Activated naive CD4-positive, alpha-beta T cell treated with anti-CD3 and anti-CD28 coated beads, Interleukin-2, amount 50 U/mL, for 72 hours (primary cell): ENCODE results near the gene ZNF764. TPM values are rescaled to one million over a fixed set of nuclear protein-coding genes. Genes with fewer than 3 reads are reported as not detected.
A peak's percentile ranks its signal among the peaks of the same experiment; 100 is the strongest.
"Not testable (repeated sequence)": the region's sequence is repeated elsewhere in the genome, so short reads cannot be mapped to it uniquely, and the experiment has no call there.

Source experiments
- ATAC-seq, 2 donors: fragments of 150-1000 bp; cut with Tn5 transposase; 2 replicates each; pipeline ENCODE4 v1.10.0; 2021; ENCODE audit warnings: mild to moderate bottlenecking in 2 of 2, moderate library complexity in 2 of 2
- DNase-seq, 2 donors: peaks; one replicate each; pipeline ENCODE4 v3.0.0; 2021 to 2022; ENCODE audit warnings: low spot score in 2 of 2
- H3K27ac Mint-ChIP-seq, 2 donors: one replicate each; pipeline ENCODE4 v1.8.0; 2022; ENCODE audit warnings: mild to moderate bottlenecking in 2 of 2, mixed read lengths in 2 of 2
- H3K36me3 Mint-ChIP-seq, 2 donors: one replicate each; pipeline ENCODE4 v1.8.0; 2022; ENCODE audit warnings: mixed read lengths in 2 of 2
- H3K9me3 Mint-ChIP-seq, 2 donors: one replicate each; pipeline ENCODE4 v1.8.0; 2022; ENCODE audit warnings: mixed read lengths in 2 of 2
- total RNA-seq, 2 donors: library from RNA; stranded (reverse); gene quantifications; one replicate each; pipeline ENCODE4 v1.2.3, GENCODE V29; 2022

Gene ZNF764
- total RNA-seq, 2 donors from 2014 or later = 11.1 to 11.6 TPM

DNA sequence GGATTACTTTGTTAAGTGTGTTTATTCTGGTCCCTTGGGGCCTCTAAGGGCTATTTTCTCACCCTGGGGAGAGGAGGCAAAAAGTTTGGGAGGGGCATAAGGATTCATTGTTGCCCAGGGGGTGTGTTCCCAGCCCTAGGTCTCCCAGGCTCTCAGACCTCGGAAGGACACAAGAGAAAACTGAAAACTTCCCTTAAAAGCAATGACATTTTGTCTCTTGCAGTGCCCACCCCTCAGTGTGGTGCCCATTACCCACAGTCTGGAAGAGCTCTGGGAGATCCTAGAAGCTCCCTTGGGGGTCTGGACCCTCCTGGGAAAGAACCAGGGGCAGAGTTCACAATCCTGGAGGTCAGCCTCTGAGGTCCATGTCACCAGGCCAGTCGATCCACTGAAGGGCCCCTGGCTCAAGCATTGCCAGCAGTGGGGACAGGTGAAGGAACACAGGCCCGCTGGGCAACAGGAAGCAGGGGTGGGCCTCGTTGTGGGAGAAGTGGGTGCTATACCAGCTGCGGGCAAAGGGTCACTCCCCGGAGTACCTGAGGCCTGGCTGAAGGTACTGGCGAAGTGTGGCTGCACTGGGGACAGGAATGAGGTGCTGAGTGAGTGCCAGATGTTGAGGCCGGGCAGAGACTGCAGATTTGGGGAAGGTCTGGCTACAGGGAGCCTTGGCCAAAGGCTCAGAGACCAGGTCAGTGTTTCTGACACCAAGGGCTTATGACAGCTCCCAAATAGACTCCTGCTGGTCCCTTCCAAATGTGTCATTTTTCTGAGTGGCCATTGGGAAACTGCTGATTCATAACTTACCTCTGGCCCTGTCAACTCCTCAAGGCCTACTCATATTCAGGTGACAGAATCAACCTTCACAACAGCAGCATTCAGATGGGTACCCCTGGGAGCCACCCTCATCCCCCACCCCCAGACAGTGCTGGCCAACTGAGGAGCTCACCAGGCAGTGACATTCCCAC is 18.9 kb downstream of the ZNF764 start:
- DNase-seq (no peak), ATAC-seq (no peak)
- Mint-ChIP-seq H3K36me3 (peaks cover 32 to 35% of the 10 kb centered on the region in 2 donors), H3K9me3 (no peaks in the 10 kb centered on the region), H3K27ac (no peak overlapping the region)

DNA sequence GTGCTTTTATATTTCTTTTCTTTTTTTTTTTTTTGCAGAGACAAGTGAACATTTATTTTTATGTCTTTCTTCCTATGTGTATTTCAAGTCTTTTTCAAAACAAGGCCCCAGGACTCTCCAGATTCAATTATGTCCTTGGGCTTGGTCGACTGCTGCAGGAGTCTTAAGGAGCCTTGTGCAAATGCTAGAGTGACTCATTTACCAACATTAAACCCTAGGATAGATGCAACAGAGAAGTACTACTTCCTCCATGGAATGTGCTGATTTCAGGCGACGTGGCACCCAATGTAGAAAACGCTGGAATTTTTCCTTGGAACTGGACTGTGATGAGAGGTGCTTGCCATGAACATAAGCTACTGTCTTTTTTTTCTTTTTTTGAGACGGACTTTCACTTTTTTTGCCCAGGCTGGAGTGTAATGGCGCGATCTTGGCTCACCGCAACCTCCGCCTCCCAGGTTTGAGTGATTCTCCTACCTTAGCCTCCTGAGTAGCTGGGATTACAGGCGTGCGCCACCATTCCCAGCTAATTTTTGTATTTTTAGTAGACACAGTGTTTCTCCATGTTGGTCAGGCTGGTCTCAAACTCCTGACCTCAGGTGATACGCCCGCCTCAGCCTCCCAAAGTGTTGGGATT is 21.7 kb downstream of the ZNF764 start:
- not testable (repeated sequence) for H3K9me3 Mint-ChIP-seq, DNase-seq, ATAC-seq
- H3K27ac Mint-ChIP-seq = peak overlapping the region; percentile 96 to 99
- peaks cover 35 to 36% of the 10 kb centered on the region in 2 donors for H3K36me3 Mint-ChIP-seq

DNA sequence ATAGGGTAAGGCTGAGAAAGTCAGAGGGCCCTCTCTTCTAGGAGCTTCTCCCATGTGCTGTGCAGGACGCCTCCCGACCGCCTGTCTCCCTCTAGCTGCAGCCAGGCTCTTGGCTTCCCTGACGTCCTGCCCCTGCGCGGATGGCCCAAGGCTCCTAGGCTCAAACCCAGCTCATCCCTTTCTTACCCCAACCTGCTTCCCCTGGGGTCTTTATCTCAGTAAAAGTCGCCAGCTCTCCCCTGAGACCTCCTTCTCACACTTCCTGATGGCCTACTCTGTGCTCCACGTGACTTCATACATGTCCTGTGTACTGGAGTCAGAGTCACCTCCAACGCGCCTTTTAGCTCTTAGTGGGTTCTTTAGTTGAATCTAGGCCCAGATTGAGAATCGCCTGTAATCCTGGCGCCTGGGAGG is 22.4 kb downstream of the ZNF764 start:
- ATAC-seq = peak; percentile 70 to 76
- Mint-ChIP-seq H3K27ac (peak overlapping the region; percentile 96 to 99), H3K9me3 (no peaks in the 10 kb centered on the region), H3K36me3 (peaks cover 35 to 36% of the 10 kb centered on the region in 2 donors)
- peak; percentile 63 to 77 for DNase-seq

DNA sequence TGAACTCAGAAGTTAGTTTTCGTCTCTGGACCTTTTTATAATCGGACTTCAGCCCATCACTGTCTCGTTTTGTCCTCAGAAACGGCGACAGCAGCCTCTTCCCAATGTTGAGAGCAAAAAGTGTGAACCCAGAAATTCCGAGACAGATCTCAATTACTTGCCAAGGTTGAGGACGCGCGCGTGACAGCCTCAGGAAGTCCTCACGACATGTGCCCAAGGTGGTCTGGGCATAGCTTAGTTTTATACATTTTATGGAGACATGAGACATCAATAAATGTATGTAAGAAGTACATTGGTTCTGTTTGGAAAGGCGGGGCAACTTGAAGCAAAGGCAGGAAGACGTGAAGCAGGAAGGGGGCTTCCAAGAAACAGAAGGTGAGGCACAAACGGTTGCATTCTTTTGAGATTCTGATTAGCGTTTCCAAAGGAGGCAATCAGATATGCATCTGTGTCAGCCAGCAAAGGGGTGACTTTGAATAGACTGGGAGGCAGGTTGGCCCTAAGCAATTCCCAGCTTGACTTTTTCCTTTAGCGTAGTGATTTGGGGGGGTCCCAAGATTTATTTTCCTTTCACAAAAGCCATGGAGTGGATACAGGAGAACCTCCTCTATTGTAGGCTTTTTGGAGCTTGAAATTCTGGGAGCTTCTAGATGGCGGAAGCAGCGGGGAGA is 22.9 kb downstream of the ZNF764 start:
- ATAC-seq (peak; percentile 28 to 31), DNase-seq (no peak)
- Mint-ChIP-seq H3K9me3 (no peaks in the 10 kb centered on the region), H3K36me3 (peaks cover 35 to 36% of the 10 kb centered on the region in 2 donors), H3K27ac (peak overlapping the region; percentile 96 to 99)

DNA sequence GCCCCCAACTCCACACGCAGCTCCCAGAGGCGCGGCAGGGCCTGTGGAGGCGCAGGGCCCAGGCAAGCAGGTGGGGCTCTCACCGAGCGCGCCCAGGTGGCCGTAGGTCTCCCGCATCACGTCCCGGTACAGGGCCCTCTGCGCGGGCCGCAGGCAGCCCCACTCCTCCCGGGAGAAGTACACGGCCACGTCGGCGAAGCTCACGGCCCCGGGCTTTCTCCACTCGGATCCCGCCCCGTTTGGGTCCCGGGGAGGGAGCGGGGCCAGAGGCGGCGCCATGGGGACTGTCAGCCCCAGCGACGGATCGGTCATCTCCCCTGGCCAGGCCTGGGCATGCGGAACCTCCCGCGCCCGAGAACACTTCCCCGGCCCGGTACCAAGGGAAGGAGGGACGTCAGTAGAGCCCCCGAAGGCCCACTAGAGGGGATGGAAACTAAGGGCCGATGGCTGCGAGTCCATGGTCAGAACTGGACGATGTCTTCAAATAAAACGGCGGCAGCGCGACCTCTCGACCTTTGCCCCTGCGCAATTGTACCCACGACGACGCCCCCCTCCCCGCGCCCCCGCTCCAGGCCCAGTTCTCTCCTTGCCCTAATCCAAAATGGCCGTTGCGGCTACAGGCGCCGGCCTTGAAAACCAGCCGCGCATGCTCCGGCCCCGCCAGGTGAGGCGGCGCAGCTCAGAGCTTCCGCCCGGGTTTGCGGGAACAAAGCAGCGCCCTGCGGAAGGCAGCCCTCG is 23.6 kb downstream of the ZNF764 start, which contains the start of gene ZNF747:
ZNF747 (minus strand) TSS at position 491 of the 738 bp plus-strand sequence; CDS start at position 312, 179 bp downstream.
- DNase-seq (peak; percentile 91 to 92), ATAC-seq (peak; percentile 82 to 85)
- Mint-ChIP-seq H3K27ac (peak within 1 kb of the TSS; percentile 96 to 99), H3K9me3 (no peaks in the 10 kb centered on the region), H3K36me3 (peaks cover 35 to 36% of the 10 kb centered on the region in 2 donors)

DNA sequence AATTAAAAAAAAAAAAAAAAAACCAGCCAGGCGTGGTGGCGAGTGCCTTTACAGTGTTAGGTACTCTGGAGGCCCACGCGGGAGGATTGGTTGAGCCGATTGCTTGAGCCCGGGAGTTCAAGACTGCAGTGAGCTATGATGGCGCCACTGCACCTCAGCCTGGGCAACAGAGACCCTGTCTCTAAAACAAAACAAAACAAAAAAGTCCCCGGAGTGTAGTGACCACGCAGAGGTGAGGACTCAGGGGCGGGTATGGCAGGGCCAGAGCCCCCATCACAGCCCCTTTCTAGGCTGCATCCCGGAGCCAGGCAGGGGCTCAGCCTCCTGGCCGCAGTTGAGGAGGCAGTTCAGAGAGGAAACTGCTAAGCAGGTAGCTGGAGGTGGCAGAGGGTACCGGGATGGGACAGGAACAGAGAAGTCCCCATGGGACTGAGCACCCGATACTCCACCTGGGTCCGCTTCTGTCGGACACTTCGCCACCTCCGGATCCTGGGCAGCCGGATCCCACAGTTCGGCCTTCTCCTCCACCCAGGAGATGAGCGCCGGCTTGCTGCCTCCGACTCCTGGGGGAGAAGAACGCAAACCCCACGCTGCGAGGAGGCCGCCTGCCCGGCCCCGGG is 24.3 kb downstream of the ZNF764 start:
- no peak for DNase-seq
- Mint-ChIP-seq H3K9me3 (no peaks in the 10 kb centered on the region), H3K27ac (peak overlapping the region; percentile 96 to 98), H3K36me3 (peaks cover 35 to 36% of the 10 kb centered on the region in 2 donors)
- ATAC-seq = peak; percentile 3 to 4

DNA sequence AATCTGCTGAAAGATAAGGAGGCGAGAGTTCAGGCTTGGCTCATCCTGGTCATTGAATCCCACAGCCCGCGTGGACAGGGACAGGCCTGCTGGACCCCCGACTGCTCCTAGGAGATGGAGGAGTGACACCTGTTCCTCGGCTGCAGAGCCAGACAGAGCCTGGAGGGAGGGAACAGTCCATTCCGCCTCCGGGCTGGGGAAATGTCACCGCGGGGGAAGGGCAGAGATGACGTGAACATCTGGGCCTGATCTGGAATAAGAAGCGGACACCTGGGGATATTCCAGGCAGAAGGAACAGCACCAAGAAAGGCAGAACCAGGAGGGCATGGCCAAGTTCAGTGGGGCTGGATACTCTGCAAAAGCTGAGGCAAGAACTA is 25.0 kb downstream of the ZNF764 start:
- ATAC-seq (no peak), DNase-seq (no peak)
- H3K27ac Mint-ChIP-seq = peak overlapping the region; percentile 96 to 98
- no peaks in the 10 kb centered on the region for H3K9me3 Mint-ChIP-seq
- H3K36me3 Mint-ChIP-seq = peaks cover 31 to 35% of the 10 kb centered on the region in 2 donors

DNA sequence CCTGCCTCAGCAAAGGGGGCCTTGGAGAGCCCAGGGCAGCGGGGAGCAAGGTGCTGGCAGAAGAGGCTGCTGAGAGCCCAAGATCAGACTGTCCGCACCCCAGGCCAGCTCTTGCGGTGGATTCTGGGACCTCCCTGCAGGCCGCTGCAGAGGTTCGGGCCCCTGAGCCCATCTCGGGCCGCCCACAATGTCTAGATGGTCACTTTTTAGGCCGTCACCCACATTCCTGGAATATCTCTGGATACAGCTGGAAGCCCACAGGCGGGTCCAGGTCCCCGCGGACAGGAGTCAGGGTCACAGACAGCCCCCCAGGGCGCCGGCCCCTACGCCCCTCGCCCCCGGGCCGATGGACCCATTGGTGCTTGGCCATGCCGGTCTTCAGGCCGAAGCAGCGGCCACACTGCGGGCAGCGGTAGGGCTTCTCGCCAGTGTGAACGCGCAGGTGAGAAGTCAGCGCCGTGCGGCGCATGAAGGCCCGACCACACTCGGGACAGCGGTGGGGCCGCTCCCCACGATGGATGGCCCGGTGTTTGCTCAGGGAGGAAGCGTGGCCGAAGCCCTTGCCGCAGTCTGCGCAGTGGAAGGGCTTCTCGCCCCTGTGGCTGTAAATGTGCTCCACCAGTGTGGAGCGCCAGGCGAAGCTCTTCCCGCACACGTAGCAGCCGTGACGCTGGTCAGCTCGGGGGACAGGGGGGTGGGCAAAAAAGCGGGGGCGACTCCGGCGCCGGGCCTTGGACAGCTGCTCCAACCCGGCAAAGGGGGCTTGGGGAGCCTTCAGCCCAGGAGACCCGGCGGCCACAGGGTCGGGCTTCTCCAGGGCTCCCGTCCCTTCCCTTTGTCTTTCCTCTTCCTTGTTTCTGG is 25.7 kb downstream of the ZNF764 start:
- ATAC-seq = no peak
- Mint-ChIP-seq H3K9me3 (no peaks in the 10 kb centered on the region), H3K27ac (peak overlapping the region; percentile 96 to 98)

DNA sequence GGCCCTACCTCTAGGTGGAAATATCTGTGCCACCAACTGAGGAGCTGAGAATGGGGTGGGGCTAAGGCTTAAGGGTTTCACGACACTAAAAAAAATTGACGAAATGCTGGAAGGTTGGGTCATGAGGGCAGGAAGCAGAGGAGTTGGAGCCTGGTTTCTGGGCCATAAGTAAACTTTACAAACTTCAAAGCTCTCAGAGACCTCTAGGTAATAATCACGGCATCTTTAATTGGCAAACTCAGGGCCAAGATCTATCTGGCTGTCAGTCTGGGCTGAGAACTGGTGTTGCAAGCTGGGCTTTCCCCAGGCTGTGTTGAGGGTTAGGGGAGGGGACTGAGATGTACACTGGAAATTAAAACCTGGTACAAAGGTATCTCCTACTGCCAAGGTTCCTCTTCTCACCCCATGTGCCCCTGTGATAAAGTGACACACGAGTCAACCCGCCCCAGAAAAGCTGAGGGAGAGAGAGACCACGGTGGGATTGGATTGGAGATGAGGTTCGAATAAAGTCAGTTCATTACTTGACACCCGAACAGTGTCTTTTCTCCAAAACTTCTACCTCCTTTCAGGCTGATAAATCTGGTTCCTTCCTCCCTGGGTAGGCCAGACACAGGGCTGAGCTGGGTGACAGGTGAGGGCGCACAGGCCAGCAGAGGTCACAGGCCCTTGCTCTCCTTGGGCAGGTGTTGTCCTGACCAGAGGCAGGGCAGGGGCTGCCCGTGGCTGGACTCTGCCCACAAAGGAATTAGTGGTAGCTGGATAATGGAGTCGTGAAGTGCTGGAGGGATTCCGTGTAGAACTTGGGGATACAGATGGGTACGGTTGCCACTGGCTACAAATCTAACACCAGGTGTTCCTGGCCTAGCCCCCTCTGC is 27.8 kb downstream of the ZNF764 start:
- Mint-ChIP-seq H3K27ac (peak overlapping the region; percentile 27 to 88), H3K36me3 (peaks cover 7 to 11% of the 10 kb centered on the region in 2 donors), H3K9me3 (no peaks in the 10 kb centered on the region)
- DNase-seq (no peak), ATAC-seq (no peak)

More for the DNA sequence above, 25.7 kb downstream of the ZNF764 start:
- no peak for DNase-seq
- H3K36me3 Mint-ChIP-seq = peaks cover 25 to 30% of the 10 kb centered on the region in 2 donors

DNA sequence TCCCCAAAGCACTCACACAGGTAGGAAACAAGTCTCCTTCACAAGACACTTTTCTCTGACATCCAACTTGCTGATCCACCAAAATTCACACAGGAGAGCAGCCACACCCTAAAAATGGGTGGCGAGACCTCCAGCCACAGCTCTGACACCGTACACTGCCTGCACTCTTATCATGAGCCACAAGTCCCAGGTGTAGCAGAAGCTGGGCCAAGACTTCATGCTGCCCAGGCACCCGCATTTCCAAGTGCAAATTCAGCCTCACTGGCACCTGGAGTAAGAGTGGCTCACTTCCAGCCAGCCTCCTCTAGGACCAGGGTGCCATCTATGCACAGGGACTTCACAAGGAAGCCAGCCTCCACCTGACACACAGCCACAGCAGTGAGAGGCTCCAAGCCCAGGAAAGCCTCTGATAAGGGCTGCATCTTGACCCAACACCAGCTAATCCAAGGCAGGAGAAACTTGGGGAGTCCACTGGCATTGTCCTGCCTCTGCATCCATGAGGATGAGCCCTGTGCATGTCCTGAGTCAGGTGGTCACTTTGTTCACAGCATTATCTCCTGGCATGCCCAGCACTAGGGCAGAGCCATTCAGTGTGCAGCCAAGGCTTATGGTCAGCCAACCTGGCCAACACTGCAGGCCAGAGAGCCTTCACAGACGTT is 29.2 kb downstream of the ZNF764 start:
- DNase-seq (no peak), ATAC-seq (no peak)
- no peaks in the 10 kb centered on the region for H3K9me3 Mint-ChIP-seq
- no peak overlapping the region for H3K27ac Mint-ChIP-seq
- peaks cover 0 to 4% of the 10 kb centered on the region in 2 donors for H3K36me3 Mint-ChIP-seq

DNA sequence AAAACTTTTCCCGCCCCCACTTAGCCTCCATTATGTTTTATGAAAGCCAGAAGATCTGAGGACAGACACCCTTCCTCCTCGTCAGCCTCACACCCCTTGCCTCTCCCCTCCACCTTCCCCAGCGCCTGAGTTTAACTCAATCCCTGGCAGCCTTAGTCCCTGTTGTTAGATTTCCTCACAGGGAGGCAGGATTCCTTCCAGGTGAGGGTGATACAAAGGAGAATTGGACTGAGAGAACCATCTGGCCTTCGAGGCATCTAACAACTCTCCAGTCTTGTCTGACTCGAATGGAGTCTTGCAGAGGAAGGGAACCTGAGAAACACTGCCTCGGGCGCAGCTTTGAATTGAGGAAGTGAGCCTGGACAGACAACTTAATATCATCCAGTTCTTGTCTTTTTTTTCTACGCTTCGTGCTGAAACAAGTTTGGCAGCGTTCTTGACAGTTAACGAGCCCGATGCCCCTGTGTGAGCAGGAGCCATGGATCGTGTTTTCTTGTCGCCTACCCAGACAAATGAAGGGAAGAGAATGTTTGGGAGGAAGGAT is 30.5 kb downstream of the ZNF764 start:
- peak overlapping the region; percentile 79 to 90 for H3K27ac Mint-ChIP-seq
- ATAC-seq (no peak), DNase-seq (no peak)
- H3K36me3 Mint-ChIP-seq = no peaks in the 10 kb centered on the region
- H3K9me3 Mint-ChIP-seq = no peaks in the 10 kb centered on the region

DNA sequence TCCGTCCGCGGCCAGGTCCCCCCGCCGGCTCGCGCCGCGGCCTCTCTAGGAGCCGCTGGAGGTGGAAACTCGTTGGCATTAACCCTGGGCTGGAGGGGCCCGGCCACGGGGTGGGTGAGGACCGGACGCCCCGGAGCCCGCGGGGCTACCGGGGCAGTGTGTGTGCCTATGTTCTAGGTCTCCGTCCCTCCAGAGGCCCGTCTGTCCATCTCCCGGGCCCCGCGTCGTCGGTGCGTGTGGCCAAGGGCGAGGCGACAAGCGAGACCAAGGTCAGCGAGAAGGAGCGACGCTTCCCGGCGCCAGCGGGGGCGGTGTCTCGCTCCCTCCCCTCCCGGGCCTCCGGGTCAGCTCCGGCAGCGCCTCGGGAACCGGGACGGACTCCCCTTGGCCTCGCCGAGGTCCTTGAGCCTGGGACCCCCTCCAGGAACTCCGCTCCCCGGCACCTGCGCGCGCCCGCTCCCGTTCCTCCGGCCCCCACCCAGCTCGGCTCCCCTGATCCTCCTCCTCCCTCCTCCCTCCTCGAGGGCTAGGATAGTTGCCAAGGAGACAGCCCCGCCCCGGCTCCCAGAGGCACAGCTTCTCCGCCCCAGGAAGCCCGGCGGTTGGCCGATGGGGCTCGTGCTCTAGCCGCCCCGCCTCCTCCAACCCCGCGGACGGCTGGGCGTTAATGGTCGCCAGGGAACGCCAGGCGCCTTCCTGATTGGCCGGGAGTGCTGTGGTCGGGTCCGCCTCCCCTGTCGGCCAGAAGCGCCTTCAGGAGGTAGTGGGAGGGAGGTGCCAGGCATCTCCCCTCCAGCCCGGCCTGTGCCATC is 31.1 kb downstream of the ZNF764 start:
- H3K36me3 Mint-ChIP-seq = peaks cover 0 to 5% of the 10 kb centered on the region in 2 donors
- DNase-seq = peak; percentile 93 to 95

More for the DNA sequence above, 31.1 kb downstream of the ZNF764 start:
- peak; percentile 91 for ATAC-seq
- Mint-ChIP-seq H3K9me3 (no peaks in the 10 kb centered on the region), H3K27ac (peak overlapping the region; percentile 79 to 90)
